Chondrocyte (in vitro differentiated cells): ENCODE results near the gene OTOP2. TPM values are rescaled to one million over a fixed set of nuclear protein-coding genes. Genes with fewer than 3 reads are reported as not detected.

ENCODE experiments used
- DNase-seq: peaks from one replicate; pipeline ENCODE4 v3.0.0; 2021; ENCODE audit warnings: mixed read lengths, low spot score
- H3K27ac Mint-ChIP-seq: one replicate; pipeline ENCODE4 v1.8.0; 2021; ENCODE audit warnings: mild to moderate bottlenecking, moderate library complexity, mixed read lengths; ENCODE audit not compliant: unreplicated experiment
- H3K27me3 Mint-ChIP-seq: 2 replicates; pipeline ENCODE4 v1.8.0; 2021; ENCODE audit warnings: low read depth, mixed read lengths
- H3K36me3 Mint-ChIP-seq: 2 replicates; pipeline ENCODE4 v1.8.0; 2021; ENCODE audit warnings: low read depth, mixed read lengths
- H3K4me1 Mint-ChIP-seq: 2 replicates; pipeline ENCODE4 v1.8.0; 2021; ENCODE audit warnings: low read depth, mild to moderate bottlenecking, mixed read lengths
- H3K4me3 Mint-ChIP-seq: one replicate; pipeline ENCODE4 v1.8.0; 2021; ENCODE audit warnings: mild to moderate bottlenecking, moderate library complexity, mixed read lengths; ENCODE audit not compliant: unreplicated experiment
- H3K9me3 Mint-ChIP-seq: 2 replicates; pipeline ENCODE4 v1.8.0; 2021; ENCODE audit warnings: low read depth, mixed read lengths
- total RNA-seq: library from RNA; stranded (reverse); gene quantifications from 3 replicates; pipeline ENCODE4 v1.2.1, GENCODE V29; 2021
- TF ChIP-seq, protein P1 (sequence below): fragments of 200-600 bp; sonication (generic); IDR thresholded peaks from 2 replicates; pipeline ENCODE4 v1.5.0; 2021; ENCODE audit warnings: antibody characterized with exemption, mild to moderate bottlenecking, moderate library complexity

OTOP2 gene
- total RNA-seq, 1 donor from 2014 or later = not detected

DNA sequence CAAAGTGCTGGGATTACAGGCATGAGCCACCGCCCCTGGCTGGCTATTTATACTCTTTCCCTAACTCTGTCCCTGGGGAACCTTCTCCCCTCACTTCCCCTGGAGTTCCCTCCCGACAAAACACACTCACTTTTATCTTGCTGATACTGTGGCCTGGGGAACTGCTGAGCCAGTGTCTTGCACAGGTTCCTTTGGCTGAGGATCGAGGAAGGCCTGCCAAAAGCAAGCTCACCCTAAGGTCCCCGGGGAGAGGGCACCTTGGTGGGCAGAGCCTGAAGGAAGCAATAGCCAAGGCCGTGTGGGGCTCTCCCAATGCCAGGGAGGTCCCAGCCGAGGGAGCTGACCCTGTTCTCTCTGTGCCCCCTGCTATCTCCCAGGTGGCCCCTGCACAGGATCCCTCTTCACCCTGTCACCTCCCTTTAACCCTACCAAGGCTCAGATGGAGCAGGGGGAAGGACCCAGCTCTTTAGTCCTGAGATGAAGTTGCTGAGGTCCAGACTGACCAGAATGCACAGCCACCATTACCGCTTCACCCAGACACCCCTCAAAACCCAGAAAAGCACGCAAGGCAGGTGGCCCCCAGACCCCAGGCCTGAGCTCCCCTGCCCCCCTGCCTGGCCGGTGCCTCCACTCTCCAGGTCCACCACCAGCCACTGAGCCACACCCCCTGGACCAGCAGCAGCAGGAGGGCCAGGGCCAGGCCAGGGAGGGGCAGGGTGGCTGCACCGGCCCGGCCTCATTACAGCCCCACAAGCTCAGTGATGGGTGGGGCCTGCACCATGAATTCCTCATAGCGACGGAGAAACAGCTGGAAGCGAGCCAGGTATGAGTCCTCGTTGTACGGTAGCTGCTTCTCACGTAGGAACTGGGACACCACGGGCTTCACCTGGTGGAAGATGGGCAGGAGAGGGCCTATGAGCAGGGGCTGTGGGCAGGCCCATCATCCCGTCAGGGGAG lies 46.2 kb upstream of the OTOP2 start:
- TF ChIP-seq, protein P1, sequence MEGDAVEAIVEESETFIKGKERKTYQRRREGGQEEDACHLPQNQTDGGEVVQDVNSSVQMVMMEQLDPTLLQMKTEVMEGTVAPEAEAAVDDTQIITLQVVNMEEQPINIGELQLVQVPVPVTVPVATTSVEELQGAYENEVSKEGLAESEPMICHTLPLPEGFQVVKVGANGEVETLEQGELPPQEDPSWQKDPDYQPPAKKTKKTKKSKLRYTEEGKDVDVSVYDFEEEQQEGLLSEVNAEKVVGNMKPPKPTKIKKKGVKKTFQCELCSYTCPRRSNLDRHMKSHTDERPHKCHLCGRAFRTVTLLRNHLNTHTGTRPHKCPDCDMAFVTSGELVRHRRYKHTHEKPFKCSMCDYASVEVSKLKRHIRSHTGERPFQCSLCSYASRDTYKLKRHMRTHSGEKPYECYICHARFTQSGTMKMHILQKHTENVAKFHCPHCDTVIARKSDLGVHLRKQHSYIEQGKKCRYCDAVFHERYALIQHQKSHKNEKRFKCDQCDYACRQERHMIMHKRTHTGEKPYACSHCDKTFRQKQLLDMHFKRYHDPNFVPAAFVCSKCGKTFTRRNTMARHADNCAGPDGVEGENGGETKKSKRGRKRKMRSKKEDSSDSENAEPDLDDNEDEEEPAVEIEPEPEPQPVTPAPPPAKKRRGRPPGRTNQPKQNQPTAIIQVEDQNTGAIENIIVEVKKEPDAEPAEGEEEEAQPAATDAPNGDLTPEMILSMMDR = no peak
- Mint-ChIP-seq H3K4me1 (peaks cover 7% of the 10 kb centered on the region), H3K4me3 (no peak overlapping the region), H3K9me3 (no peaks in the 10 kb centered on the region), H3K27ac (no peak overlapping the region), H3K36me3 (no peaks in the 10 kb centered on the region), H3K27me3 (peaks cover 33% of the 10 kb centered on the region)
- DNase-seq = no peak

DNA sequence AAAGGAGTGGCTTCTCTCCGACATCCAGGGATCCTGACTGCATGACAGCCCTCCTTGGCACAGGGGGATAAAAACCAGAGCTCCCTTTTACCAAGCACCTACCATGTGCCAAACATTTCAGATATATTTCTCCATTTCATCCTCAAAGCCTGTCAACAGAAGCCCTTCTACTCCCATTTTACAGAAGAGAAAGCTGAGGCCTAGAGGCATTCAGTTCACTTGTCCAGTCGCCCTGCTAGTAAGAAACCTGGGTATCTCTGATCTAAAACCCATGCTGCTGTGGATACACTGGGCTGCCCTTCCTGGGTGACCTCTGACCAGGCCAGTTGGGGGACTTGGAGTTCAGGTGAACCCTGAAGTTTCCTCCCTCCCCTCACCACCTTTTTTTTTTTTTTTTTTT lies 45.4 kb upstream of the OTOP2 start:
- H3K4me3 Mint-ChIP-seq = no peak overlapping the region
- peaks cover 38% of the 10 kb centered on the region for H3K27me3 Mint-ChIP-seq
- TF ChIP-seq, protein P1 = no peak
- no peak overlapping the region for H3K27ac Mint-ChIP-seq
- no peak for DNase-seq
- peaks cover 5% of the 10 kb centered on the region for H3K4me1 Mint-ChIP-seq
- no peaks in the 10 kb centered on the region for H3K9me3 Mint-ChIP-seq
- H3K36me3 Mint-ChIP-seq = no peaks in the 10 kb centered on the region

GRCh38 chr17:74879308-74879707 lies 44.8 kb upstream of the OTOP2 start:
- Mint-ChIP-seq H3K4me1 (no peaks in the 10 kb centered on the region), H3K36me3 (no peaks in the 10 kb centered on the region), H3K27me3 (peaks cover 39% of the 10 kb centered on the region), H3K4me3 (no peak overlapping the region), H3K9me3 (no peaks in the 10 kb centered on the region), H3K27ac (no peak overlapping the region)
- no peak for DNase-seq
- TF ChIP-seq, protein P1 = no peak

- TF ChIP-seq, protein P1 = no peak
- Mint-ChIP-seq H3K36me3 (no peaks in the 10 kb centered on the region), H3K9me3 (no peaks in the 10 kb centered on the region), H3K4me1 (no peaks in the 10 kb centered on the region), H3K27me3 (peaks cover 46% of the 10 kb centered on the region), H3K27ac (no peak overlapping the region), H3K4me3 (no peak overlapping the region)
- DNase-seq = no peak
Observed at GRCh38 chr17:74881073-74881472, 43.0 kb upstream of the OTOP2 start.

DNA sequence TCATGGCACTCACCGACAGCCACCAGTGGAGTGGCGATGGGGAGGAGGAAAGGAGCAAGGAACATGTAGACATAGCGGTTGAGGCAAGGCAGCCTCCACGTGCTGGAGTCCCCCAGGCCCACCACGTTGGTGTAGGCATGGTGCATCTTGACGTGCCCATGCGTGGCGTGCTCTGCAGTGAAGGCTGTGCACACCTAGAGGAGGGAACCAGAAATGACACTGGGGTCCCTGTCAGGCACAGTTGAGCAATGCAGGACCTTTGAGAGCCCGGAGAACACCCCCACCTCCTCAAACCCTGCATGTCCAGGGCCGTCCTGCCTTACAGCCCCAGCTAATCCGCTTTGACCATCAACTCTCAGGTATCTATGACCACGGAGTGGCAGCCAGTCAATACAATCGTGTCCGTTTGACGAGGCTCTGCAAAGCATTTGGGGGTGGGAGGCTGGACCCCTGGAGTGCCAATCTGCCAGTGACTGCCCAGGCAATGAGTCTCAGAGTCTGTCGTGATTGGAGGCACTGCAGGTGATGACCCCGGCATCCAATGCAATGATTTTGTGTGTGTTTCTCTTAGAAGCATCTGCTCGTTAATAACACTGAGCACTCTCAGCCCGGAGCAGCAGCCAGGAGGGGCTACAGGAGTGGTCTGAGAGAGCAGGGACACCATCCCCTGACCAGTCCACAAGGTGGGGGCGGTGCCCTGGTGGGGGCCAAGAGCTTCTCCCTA lies 41.4 kb upstream of the OTOP2 start:
- no peaks in the 10 kb centered on the region for H3K36me3 Mint-ChIP-seq
- H3K27me3 Mint-ChIP-seq = peaks cover 50% of the 10 kb centered on the region
- no peak overlapping the region for H3K27ac Mint-ChIP-seq
- TF ChIP-seq, protein P1 = no peak
- H3K4me3 Mint-ChIP-seq = no peak overlapping the region
- H3K9me3 Mint-ChIP-seq = no peaks in the 10 kb centered on the region
- no peaks in the 10 kb centered on the region for H3K4me1 Mint-ChIP-seq
- no peak for DNase-seq
